ENCODE measurements around the gene FAM180A.

- no peak for TF ChIP-seq CTCF (IDR thresholded peaks at IDR 0.05)
- no peak for TF ChIP-seq SIN3A (IDR thresholded peaks at IDR 0.05; ENCODE audit: borderline replicate concordance, insufficient read depth, low read depth, low read length)
- TF ChIP-seq POLR2AphosphoS5 (IDR thresholded peaks at IDR 0.05; ENCODE audit: low read depth, low read length) = no peak
- TF ChIP-seq REST (IDR thresholded peaks at IDR 0.05; ENCODE audit: insufficient read depth in 1 of 2, low read depth in 2 of 2, low read length in 1 of 2) = no peak
- no peak for TF ChIP-seq TCF7L2 (IDR thresholded peaks at IDR 0.05; ENCODE audit: low read depth, low read length)
Measured at GRCh38 chr7:135795846-135796570, 47.4 kb upstream of the FAM180A start.

Data from Panc1 (cell line).